Mammary epithelial cell (primary cell): ENCODE data around the gene NBL1.
"Not testable (repeated sequence)": the region's sequence is repeated elsewhere in the genome, so short reads cannot be mapped to it uniquely, and the experiment has no call there.

Experiments
- CTCF ChIP-seq, 2 donors: IDR thresholded peaks in 1 of 2; conservative IDR thresholded peaks in 1 of 2; 2 replicates each; pipeline ENCODE4 v1.5.1; 2011 to 2012; ENCODE audit warnings: inconsistent platforms in 2 of 2, low read length in 2 of 2, mild to moderate bottlenecking in 2 of 2, control low read depth in 1 of 2, low read depth in 1 of 2; ENCODE audit not compliant: insufficient read depth in 1 of 2; ENCODE audit errors: extremely low read depth in 1 of 2
- EZH2 ChIP-seq: IDR thresholded peaks from 2 replicates; pipeline ENCODE4 v1.6.1; 2012; ENCODE audit warnings: low read length, inconsistent platforms, borderline replicate concordance

GRCh38 chr1:19639228-19639627 lies 4.9 kb upstream of the NBL1 start:
- not testable (repeated sequence) for TF ChIP-seq CTCF (conservative IDR thresholded peaks at IDR 0.05 in 1 of 2, IDR thresholded peaks at IDR 0.05 in 1 of 2; ENCODE audit: extremely low read depth in 1 of 2, insufficient read depth in 1 of 2, low read depth in 1 of 2, low read length in 2 of 2); EZH2
